CD4-positive, alpha-beta T cell treated with Interleukin-2 at 100 ng/mL for 4 hours (primary cell): ENCODE results near the gene GARIN1A.

Source experiments
- DNase-seq: peaks from one replicate; pipeline ENCODE4 v3.0.0-alpha.2; 2020; ENCODE audit warnings: low spot score

The GARIN1A gene

DNA sequence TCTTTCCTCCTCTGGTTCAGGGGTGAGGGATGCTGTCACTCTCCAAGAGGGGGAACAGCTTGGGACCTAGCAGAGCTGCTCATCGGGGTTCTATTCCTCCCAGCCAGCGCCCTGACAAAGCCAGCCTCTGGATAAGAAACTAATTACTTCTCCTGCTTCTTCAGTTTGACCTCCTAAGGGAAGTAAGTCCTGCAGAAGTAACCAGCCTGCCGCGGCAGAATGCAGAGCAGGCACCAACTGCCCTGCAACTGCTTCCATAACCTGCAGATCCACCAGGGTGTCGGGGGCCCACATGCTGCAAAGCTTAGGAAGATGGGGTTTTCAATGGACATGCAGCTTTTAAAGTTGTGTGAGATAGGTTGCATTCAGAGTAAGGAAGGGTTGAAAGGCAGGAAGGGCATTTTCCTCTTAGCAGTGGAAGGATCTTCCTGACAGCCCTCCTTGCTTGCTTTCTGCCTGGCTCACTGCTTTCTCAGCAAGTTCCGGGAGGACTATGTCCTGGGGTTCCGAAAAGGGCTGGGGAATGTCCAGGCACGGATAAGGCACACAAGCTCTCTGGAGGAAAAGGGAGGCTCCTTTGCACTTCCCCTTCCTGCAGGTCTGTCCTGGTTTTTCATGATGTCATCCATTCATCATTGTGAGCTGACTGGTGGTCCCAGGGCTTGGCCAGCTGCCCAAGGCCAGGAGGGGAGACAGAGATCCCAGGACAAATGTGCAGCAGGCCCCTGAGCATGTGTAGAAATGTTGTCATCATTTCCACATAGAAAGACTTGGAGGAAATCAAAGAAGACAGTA is 42.8 kb downstream of the GARIN1A start:
- no peak for DNase-seq

DNA sequence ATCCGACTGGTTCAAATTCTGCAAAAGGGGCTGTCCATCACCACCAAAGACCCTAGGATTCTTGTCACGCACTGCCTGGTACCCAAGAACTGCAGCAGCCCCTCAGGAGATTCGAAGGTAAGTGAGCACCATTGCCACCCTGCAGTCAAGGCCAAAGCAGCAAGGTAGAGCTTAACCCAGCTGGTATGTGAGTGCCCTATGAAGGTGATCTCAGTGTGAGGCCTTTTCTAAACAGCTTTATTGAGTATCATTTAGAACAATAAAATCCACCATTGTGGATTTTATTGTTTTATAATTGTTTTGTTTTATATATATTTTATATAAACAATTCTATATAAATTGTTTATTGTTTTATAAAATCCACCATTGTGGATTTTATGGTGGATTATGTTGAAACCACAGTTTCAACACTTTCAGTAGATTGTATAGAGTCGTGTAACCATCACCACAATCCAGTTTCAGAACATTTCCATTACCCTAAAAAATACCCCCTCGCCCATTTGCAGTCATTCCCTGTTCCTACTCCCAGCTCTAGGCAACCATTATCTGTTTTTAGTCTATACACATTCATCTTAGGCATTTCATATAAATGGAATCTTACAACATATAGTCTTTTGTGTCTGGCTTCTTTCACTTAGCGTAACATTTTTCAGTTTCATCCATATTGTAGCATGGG is 47.0 kb downstream of the GARIN1A start:
- DNase-seq: no peak

DNA sequence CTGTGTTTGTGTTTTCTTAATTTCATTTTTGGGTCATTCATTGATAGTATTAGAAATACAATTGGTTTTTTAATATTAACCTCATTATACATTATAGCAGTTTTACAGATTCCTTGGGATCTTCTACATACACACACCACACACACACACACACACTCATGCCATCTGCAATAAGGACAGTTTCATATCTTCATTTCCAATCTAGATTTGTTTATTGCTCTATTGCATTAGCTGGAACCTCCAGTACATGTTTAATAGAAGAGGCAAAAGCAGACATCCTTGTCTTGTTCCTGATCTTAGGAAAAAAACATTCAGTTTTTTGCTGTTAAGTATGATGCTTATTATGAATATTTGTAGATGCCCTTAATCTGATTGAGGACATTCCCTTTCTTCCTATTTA is 49.3 kb downstream of the GARIN1A start:
- DNase-seq: no peak
